HG03457 (cell line): Measurements from ENCODE around the gene PDPN.

Experiments used
- ATAC-seq: cut with Tn5 transposase; IDR thresholded peaks from one replicate; pipeline ENCODE4 v1.9.1; 2021; ENCODE audit warnings: moderate number of reproducible peaks; ENCODE audit not compliant: unreplicated experiment

Gene PDPN

DNA sequence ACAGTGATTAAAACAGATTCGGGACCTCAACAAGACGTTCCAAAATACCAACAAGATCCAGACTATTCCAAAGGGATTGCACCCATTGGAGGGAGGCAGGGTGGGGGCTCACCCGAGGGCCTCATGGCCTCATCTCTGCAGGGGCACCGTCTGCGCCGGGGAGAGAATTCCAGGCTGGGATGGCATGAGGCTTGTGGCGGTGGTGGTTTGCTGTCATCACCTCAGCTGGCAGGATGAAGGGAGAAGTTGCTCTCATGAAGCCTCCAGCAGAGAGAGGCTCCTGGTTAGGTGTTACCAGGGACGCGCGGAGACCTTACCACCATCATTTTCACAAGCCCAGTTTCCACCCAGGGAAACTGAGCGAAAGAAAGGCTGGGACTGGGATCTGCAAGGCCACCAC lies 6.7 kb upstream of the PDPN start:
- no peak for ATAC-seq

DNA sequence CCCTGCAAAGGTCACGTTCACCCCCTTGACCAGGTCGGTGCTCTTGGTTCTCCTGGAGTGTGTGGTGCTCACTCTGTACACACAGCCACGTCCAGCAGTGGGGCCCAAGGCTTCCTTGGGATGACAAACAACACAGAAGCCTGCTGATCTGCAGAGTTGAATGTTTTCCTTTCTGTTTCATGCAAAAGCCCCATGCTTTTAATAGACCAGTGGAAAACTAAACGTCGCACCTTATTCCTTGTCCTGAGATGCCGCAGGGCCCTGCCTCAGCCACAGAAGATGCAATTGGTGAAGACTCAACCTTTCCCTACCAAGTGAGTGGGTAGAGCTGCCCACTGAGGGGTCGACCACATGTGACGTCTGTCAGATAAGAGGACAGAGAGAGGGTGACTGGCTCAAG lies 5.8 kb upstream of the PDPN start:
- ATAC-seq, result no peak

DNA sequence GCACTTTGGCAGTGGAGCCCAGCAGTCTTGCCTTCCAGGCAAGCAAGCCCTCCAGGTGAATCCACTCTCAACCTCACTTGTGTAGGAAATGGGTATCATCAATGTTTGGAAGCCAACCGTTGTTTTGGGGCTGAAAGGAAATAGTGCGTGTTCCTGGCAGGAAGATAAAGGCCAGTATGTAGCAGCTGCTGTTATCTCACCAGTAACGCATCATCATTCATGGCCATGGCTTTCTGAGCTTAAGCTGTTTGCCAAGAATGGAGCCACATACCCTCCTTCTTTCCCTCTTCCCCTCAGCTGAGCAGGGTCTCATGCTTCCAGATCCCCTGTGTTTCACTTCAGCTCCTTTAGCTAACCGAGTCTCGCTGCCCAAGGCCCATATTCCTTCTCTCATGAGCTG lies 2.2 kb upstream of the PDPN start:
- ATAC-seq, result no peak

DNA sequence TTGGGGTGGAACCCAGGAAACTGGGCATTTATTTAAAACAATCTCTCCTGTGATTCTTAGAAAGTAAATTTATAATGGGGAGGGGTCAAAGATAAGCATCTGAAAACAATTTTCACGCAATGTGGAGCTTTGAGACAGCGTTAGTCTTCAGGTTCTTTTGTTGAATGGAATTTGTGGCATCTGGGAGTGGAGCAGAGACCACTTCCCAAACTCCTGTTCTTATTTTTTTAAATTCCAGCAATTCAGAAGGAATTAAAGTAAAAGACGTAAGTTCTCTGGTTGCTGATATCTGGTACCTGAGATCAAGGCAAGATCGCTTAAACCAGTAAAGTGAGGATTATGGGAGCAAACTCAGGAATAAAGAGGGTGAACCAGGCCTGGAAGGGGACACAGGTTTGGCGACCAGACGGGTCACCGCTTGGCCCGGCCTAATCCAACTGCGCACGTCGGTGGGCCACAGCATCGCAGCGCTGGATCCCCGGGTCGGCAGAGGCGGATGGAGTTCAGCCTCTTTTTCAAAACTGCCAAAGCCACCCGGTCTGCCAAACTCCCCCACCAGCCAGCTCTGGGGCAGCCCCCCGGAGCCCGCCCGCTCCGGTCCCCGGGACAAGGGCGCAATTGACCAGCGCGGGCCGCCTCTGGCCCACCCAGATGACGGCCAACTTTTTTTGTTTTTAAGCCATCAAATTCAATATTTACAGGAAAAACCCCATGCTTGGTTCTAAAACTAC lies 754 bp upstream of the PDPN start:
- no peak for ATAC-seq

DNA sequence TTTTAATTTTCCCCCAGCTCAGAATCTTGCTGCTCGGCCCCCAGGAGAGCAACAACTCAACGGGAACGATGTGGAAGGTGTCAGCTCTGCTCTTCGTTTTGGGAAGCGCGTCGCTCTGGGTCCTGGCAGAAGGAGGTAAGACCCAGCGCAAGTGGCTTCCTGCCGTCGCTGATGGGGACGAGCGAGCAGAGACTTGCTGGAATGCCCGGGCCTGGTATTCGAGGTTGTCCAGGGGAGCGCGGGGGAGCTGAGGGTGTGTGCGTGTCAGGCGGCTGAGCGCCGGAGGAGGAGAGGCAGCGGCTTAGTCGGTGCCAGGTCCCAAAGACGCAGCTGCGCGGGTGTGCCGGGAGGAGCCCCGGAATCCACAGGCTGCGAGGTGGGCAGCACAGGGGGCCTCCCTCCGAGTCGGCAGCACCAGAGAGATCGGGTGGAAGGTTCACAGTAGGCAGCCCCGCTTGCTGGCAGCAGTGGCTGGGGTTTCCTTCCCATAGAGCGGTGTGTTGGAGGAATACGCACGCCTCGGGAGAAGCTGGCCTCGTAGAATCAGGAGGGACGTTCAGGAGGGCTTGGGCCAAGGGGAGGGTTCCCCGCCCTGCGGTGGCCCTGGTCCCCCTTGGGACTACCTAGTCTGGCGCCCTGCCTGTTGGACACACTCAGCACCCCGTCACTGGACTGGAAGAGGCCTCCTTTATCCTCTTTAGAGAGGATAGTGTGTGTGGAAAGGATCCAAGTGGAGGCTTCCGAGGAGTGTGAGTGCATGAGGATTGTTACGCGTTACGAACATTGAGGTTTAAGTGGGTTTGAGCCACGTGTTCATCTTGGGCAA lies 547 bp downstream of the PDPN start:
- no peak for ATAC-seq

DNA sequence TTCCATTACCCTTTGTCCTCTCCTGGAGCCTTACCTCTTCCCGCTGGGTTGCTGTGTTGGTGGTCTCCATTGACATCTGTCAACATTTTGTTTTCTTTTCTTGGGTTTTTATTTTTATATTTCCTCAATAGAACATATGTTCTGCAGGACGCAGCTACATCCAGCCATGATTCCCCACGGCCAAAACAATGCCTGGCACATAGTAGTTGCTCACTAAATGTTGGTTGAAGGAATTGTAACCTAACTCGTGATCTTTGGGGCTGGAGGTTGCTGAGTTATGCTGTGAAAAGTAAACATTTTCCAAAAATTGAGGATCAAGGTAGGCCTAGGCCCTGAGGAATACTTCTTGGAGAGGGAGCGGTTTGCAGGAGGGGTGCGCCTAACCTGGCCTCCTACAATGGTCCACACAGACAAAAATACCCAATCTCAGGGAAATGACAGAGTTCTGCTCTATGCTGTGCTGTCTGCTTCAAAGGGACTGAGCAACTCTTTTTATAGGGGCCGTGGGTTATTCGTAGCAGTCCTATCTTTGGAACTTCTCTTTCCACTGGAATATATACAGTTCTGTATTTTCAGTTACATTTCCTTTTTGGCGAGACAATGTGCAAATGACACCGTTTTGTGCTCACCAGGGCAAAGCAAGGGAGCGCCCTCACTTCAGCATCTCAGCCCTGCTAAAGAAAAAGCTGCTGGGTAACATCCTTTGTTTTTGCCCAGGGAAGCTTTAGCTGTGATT lies 1.4 kb downstream of the PDPN start:
- ATAC-seq, result no peak

DNA sequence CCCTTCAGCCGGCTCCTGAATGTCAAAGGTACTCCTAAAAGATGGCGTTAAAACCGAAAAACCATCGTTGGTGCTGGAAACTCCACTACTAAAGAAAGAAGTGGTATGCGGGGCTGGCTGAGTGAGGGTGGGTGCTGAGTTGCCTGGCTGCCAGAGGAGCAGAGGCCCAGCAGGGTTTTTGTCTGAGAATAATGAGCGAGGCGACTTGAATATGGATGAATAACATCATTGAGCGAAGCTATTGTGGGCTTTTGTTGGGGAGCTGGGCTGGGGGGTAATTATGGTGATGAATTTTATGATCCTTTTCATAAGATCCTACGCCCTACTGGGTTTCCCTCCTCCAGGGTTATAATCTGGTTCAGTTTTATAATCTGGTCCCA lies 2.0 kb downstream of the PDPN start:
- no peak for ATAC-seq

DNA sequence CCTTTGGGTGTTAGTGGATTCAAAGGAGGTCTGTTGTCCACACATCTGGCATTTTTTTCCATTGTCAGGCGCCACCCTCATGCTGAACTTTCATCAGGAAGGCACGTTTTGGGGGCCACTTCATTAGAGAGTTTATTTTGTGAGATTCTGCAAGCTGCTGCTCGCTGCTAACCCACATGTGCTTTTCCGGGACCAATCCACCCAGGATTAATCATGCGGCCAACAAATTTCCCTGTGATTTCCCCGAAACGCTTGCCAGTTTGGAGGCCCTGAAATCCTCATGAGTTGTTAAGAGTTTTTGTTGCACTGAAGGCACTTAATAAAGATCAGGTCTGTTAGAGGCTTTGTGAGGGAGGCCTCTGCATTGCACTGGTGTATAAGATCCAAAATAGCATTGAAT lies 2.4 kb downstream of the PDPN start:
- ATAC-seq, result no peak

DNA sequence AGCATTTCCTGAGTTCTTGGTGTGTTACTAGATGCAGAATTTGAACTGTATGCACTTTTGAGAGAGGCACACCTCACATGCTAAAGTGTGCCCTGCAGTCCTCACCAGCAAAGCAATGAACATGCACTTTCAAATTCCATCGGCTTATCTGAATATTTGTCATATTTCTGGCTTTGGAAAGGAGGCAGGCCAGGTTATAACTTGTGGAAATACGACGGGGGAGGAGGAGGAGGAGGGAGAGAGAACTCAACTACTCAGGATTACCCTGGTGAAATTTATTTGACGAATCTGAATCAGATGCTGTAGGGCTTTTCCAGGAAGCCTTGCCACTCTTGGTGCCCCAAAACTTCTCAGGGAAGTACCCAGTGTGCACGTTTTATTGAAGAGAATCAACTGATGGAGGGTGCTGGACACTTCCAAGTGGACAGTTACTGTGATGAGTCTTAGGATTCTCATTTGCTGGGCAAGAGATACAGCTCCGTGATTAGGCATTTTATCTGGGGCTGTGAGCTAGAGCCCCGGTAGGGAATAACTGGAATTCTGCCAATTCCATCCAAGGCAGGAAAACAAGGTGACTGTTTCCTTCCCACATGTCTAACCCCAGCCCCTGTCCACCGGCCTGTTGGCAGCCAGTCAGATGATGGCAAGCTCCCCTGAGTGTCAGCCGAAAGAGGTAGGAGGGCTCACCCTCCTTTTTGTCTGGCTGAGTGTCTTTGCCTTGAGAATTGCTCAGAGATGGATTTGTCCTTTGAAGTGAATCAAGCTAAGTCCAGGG lies 3.8 kb downstream of the PDPN start:
- ATAC-seq, result no peak

DNA sequence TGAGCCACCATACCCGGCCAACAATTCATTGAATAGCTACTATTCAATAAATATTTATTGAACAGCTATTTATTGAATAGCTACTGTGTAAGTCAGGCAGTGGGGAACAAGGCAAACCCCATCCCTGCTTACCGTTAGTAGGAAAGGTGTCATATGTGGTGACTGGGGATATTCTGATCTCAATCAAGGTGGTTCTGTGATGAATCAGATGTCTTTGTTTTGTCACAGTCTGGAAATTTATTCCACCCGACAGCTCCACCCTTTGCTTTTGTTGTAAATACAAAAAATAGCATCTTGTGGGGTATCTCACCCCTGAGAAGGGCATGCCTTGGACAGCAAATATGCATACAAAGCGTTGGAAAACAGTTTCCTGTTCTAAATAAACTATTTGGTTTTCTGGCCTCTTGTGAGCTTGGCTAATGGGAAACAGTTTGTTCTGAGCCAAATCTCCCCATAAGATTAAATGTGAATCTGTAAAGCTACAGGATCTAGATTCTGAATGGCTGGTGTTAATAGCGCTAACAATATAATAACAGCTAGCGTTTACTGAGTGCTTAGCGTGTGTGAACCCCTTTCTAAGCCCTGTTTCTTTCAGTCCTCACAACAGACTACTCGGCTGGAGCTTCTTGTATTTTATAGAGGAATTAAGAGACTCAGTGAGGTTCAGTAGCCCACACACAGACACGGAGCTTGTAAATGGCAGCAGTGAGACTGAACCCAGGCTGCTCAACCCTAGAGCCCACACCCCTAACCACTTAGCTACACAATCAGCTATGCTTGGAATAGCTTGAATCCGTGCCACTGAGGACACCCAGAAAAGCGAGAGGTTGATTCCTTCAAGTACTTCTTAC lies 5.5 kb downstream of the PDPN start:
- no peak for ATAC-seq

DNA sequence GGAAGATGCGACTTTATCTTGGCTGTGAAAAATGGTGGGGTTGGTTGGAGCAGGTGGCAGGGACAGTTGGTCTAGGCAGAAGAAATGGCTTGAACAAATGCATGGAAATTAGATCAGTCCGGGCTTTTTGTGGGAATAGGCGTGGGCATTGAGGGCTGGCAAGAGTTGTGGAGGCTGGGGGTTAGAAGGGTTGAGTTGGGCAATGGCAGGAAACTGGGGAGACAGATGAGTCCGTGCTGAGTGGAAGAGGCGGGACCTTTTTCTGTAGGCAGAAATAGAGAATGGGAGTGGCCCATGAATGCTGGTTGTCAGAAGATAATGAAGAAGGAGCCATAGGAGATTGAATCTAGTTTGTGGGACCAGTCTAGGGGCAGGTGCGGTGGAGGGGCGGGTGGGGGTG lies 6.9 kb downstream of the PDPN start:
- ATAC-seq, result no peak

DNA sequence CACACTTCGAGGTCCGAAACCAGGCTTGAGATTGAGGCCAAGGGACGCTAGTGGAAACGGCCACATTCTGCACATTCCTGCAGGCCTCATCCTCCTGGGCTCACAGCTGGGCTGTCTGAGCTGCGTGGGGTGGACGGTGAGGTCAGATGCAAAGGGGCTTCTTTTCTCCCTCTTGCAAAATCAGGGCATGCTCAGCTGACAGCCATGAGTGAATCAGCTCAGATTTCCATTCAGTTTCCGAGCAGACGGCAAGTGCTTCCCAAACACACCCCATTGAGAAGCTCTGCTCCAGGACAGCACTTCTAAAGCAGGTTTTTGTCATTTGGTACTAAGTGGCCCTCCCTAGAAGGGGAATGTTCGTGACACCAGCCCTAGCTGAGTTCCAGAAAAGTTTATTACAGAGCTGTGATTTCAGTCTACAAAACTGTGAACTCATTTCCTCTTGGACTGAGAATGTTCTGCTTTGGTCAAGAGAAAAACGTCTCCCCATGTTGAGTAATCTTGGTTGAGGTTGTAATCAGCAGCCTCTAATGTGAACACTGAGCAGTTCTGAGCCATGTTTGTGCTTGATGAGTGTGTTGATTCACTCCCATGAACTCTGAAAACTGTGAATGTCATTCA lies 10.0 kb downstream of the PDPN start:
- no peak for ATAC-seq

DNA sequence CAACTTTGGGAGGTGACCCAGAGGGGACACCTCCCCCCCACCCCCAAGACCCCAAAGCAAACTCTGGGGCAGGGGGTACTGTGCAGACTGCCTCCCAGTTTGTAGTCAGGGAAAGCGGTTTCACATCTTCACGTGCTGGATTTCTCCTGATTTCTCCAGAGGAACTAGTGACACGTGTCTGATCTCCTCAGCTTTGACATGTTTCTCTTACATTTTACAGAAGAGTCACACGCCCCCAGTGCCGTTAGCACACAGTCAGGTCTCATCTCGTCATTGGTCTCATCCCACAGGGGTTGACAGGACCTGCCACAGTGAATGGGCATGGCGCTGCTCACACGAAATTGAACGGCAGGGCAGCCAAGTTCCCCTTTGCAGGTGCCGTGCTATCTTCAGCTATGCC lies 11.8 kb downstream of the PDPN start:
- ATAC-seq, result no peak

DNA sequence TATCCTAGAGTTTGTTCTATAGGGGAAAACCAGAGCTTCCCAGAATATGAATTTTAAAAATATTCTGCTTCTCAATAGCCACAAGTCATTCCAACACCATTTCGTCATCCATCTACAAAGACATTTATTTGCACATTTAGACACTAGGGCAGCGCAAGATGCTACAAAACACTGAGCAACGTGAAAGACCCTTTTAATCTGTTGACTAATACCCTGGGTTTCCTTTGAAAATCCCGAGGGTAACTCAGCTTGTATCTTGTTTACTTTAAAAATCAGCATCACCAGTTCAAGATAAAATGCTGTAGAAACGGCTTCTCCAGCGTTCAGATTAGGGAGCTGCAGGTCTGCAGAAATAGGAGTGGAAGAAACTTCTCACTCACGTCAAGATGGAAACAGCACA lies 13.5 kb downstream of the PDPN start:
- ATAC-seq, result no peak

DNA sequence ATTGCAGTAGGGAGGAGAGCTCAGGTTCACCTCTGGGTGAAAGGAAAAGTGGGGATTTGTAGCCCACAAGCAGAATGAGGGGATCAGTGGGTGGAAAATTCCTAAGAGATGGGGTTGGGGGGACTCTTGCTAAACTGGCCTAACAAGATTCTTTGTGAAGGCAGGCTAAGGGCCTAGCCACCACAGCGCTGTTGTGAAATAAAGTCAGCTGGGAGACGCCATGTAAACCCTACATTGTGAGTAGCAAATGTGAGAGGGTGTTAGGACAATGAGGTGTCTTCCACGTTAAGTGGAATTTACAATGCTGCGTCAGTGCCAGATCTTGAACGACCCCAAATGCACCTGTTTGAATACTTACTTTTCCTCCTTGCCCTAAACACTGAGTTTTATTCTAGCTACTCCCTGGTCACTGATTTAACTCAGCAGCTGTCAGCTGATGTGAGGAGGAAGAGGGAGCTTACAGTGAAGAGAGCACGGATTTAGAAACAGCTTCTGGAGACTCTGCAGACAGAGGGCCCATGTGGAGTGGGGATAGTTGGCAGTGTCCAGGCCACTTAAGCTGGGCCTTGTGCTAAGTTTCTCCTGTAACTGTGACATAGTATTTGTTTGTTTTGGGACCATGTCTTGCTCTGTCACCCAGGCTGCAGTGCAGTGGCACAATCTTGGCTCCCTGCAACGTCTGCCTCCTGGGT lies 17.3 kb downstream of the PDPN start:
- ATAC-seq, result no peak

DNA sequence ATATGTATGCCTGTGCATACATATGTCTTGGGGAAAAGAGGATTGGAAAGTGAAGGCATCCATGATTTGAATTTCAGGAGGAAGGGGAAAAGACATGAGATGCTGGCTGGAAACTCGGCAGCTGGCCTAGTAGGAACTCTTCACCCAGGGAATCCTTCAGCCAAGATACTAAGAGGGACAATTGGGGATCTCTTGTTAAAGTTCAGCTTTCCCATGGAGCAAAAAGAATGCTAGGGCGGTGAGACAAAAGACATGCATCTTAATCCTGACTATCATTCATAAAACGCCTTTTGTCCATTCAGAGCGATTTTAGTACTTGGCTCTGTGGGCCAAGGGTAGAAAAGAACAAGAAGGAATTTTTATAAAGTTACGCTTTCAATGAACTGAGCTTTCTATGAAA lies 20.5 kb downstream of the PDPN start:
- ATAC-seq, result no peak

DNA sequence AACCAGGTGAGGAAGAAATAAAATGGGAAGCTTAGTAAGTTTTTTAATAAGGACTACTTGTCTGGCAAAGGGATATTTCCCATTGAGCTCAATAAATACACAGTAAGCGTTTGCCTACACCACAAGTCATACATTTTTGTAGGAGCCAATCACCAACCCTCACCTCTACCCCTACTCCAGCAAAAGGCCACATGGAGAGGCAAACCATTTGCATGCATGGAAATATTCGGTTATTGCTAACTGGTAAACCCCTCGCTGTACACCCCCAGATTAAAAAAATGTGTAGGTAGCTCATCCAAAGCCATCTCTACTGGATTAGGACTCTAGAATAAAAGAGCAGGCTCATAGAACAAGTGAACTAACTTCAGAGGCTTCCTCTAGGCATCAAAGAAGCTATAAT lies 21.1 kb downstream of the PDPN start:
- no peak for ATAC-seq

DNA sequence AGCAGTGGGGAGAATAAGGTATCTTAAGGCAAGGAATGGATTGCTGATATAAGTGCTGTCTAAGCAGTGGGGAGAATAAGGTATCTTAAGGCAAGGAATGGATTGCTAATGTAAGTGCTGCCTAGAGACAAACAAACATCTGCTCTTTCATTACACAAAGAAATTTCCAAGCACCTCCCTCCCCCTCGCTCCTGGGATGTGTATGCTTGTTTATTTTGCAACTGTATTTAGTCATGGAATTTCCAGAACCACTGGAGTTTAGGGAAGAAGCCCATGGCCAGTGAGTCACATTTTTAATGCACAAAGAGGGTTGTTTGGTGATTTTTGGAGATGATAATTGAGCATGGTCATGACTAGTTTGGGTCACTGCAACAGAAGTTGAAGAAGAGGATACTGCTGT lies 21.5 kb downstream of the PDPN start:
- no peak for ATAC-seq

DNA sequence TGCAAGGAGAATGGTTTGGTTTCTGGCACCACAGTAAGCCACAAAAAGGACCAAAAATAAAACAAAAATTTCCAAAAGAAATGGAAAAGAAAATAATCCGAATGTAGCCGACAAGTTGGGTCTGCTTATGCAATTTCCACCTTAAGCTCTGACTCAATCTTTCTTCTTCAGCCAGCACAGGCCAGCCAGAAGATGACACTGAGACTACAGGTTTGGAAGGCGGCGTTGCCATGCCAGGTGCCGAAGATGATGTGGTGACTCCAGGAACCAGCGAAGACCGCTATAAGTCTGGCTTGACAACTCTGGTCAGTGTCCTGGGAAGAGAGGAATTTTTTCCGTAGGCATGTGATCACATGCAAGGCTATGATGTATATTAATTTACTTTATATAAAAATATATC lies 23.4 kb downstream of the PDPN start:
- no peak for ATAC-seq
